ENCODE measurements around the gene NALCN. TPM values are rescaled to one million over a fixed set of nuclear protein-coding genes. Genes with fewer than 3 reads are reported as not detected.

NALCN gene
- total RNA-seq, 6 experiments from 2014 or later = 0.09 to 0.81 (median 0.25) TPM

GRCh38 chr13:101209206-101209893, 207.0 kb downstream of the NALCN start:
- WGBS (ENCODE audit: insufficient coverage, low coverage, low lambda C conversion rate, missing lambda C conversion rate) = 63% methylated on average over 4 of the region's 4 CpGs
- Histone ChIP-seq H3K27ac (no peak overlapping the region), H3K36me3 (no peaks in the 10 kb centered on the region), H3K4me3 (no peak overlapping the region), H3K4me1 (no peaks in the 10 kb centered on the region), H3K27me3 (no peaks in the 10 kb centered on the region), H3K9me3 (no peaks in the 10 kb centered on the region)
- no peak for ATAC-seq
- TF ChIP-seq CTCF (IDR thresholded peaks at IDR 0.05) (no peak), POLR2A (IDR thresholded peaks at IDR 0.05) (no peak)
- DNase-seq = no peak
- intact Hi-C loops (cut with DNase I) = no loop called here

GRCh38 chr13:101205408-101205807, 210.9 kb downstream of the NALCN start:
- DNase-seq (no peak), ATAC-seq (no peak)
- Histone ChIP-seq H3K27ac (no peak overlapping the region), H3K9me3 (no peaks in the 10 kb centered on the region), H3K27me3 (no peaks in the 10 kb centered on the region), H3K36me3 (no peaks in the 10 kb centered on the region), H3K4me3 (no peak overlapping the region), H3K4me1 (no peaks in the 10 kb centered on the region)
- WGBS (ENCODE audit: insufficient coverage, low coverage, low lambda C conversion rate, missing lambda C conversion rate) = 58% methylated on average over 2 of the region's 2 CpGs
- TF ChIP-seq POLR2A (IDR thresholded peaks at IDR 0.05) (no peak), CTCF (IDR thresholded peaks at IDR 0.05) (no peak)
- intact Hi-C loops (cut with DNase I) = no loop called here

GRCh38 chr13:101204270-101205020, 211.9 kb downstream of the NALCN start:
- H3K27me3 ChIP-seq = no peaks in the 10 kb centered on the region
- no peak for TF ChIP-seq POLR2A (IDR thresholded peaks at IDR 0.05)
- no peak for TF ChIP-seq CTCF (IDR thresholded peaks at IDR 0.05)
- DNase-seq (no peak), ATAC-seq (no peak)
- H3K4me1 ChIP-seq = no peaks in the 10 kb centered on the region
- no peak overlapping the region for H3K27ac ChIP-seq
- 8% methylated on average over 1 of the region's 1 CpG for WGBS (ENCODE audit: insufficient coverage, low coverage, low lambda C conversion rate, missing lambda C conversion rate)
- no peaks in the 10 kb centered on the region for H3K9me3 ChIP-seq
- intact Hi-C loops (cut with DNase I) = no loop called here
- H3K36me3 ChIP-seq = no peaks in the 10 kb centered on the region
- no peak overlapping the region for H3K4me3 ChIP-seq

- DNase-seq (no peak), ATAC-seq (no peak)
- H3K27ac ChIP-seq = no peak overlapping the region
- TF ChIP-seq CTCF (IDR thresholded peaks at IDR 0.05) = no peak
- TF ChIP-seq POLR2A (IDR thresholded peaks at IDR 0.05) = no peak
- no peak overlapping the region for H3K4me3 ChIP-seq
- H3K27me3 ChIP-seq = no peaks in the 10 kb centered on the region
- H3K36me3 ChIP-seq = no peaks in the 10 kb centered on the region
- intact Hi-C loops (cut with DNase I) = no loop called here
- 46% methylated on average over 6 of the region's 6 CpGs for WGBS (ENCODE audit: insufficient coverage, low coverage, low lambda C conversion rate, missing lambda C conversion rate)
- no peaks in the 10 kb centered on the region for H3K9me3 ChIP-seq
- no peaks in the 10 kb centered on the region for H3K4me1 ChIP-seq
Measured at GRCh38 chr13:101202590-101202989, 213.7 kb downstream of the NALCN start.

Data from right lobe of liver (tissue), 6 donors.